K562 (cell line): ENCODE data around the gene RNU6-7. TPM values are rescaled to one million over a fixed set of nuclear protein-coding genes. Genes with fewer than 3 reads are reported as not detected.

ENCODE experiments used
- ATAC-seq: fragments of 200-7000 bp; cut with Tn5 transposase; 3 replicates; pipeline ENCODE4 v1.9.1; 2020; ENCODE audit warnings: moderate library complexity
- BruUV-seq: library from RNA; stranded (reverse); fragments of 400-500 nt; replicated peaks from 2 replicates; lab custom pipeline; 2021; lab: Mats Ljungman, UMichigan
- CTCF ChIA-PET: fragments of 300-600 bp; formaldehyde crosslinking; extraction: SDS; loops from one replicate; lab custom pipeline; 2021; ENCODE audit warnings: low intra/inter-chr PET ratio; lab: Yijun Ruan, JAX
- POLR2A ChIA-PET: fragments of 300-600, 350-650 bp; sonication (Branson Sonifier 250); formaldehyde crosslinking; extraction: SDS; loops from one replicate; lab custom pipeline; 2021; ENCODE audit warnings: antibody characterized with exemption, inconsistent platforms; lab: Yijun Ruan, JAX
- DNase-seq, 4 experiments: peaks; one replicate each; pipeline versions ENCODE4 v3.0.0 to v3.0.0-alpha.2; 2011 to 2018; ENCODE audit warnings: low spot score in 3 of 4, mixed read lengths in 3 of 4; ENCODE audit errors: extremely low read depth in 1 of 4
- FAIRE-seq: peaks from 2 replicates; lab custom pipeline; 2011; peaks lifted over from hg19 to GRCh38; lab: Jason Lieb, UNC
- H2AFZ ChIP-seq: 2 replicates; pipeline ENCODE4 v1.6.0; 2011; ENCODE audit warnings: low read depth, low read length, control low read depth, inconsistent platforms
- H3K27ac ChIP-seq: fragments of 200-600 bp; 3 replicates; pipeline ENCODE4 v1.8.0; 2011; ENCODE audit warnings: low read depth, mild to moderate bottlenecking, control low read depth, inconsistent platforms, low read length, moderate library complexity, mixed read lengths; ENCODE audit errors: extremely low read depth
- H3K27me3 ChIP-seq, 2 experiments: fragments of 300-600 bp in 1 of 2; 2 replicates in 1 of 2; 3 replicates in 1 of 2; pipeline versions ENCODE4 v1.6.0 to v1.8.0; 2011; ENCODE audit warnings: inconsistent platforms in 2 of 2, low read length in 2 of 2, mild to moderate bottlenecking in 1 of 2, mixed read lengths in 1 of 2, moderate library complexity in 1 of 2; ENCODE audit not compliant: control insufficient read depth in 2 of 2, insufficient read depth in 2 of 2
- H3K36me3 ChIP-seq: fragments of 300-600 bp; 3 replicates; pipeline ENCODE4 v1.8.0; 2011; ENCODE audit warnings: mild to moderate bottlenecking, low read length, inconsistent platforms; ENCODE audit not compliant: control insufficient read depth, insufficient read depth
- H3K4me1 ChIP-seq, 2 experiments: fragments of 200-600 bp in 1 of 2; replicated peaks in 1 of 2; 2 replicates in 1 of 2; 3 replicates in 1 of 2; pipeline versions ENCODE4 v1.5.1 to v1.8.0; 2011; ENCODE audit warnings: inconsistent platforms in 2 of 2, low read length in 2 of 2, mild to moderate bottlenecking in 1 of 2, mixed read lengths in 1 of 2, moderate library complexity in 1 of 2; ENCODE audit not compliant: control insufficient read depth in 2 of 2, insufficient read depth in 2 of 2
- H3K4me2 ChIP-seq: 2 replicates; pipeline ENCODE4 v1.6.1; 2011; ENCODE audit warnings: low read length, control low read depth, inconsistent platforms, mixed read lengths; ENCODE audit not compliant: insufficient read depth
- H3K4me3 ChIP-seq: fragments of 200-600 bp; sonication (generic), shearing (Covaris generic); 2 replicates; pipeline ENCODE4 v1.5.1; 2016; ENCODE audit warnings: control low read depth, inconsistent platforms
- H3K79me2 ChIP-seq: fragments of 200-600 bp; 3 replicates; pipeline ENCODE4 v1.8.0; 2011; ENCODE audit warnings: low read length, inconsistent platforms; ENCODE audit not compliant: control insufficient read depth, insufficient read depth
- H3K9ac ChIP-seq, 2 experiments: 2 replicates each; pipeline versions ENCODE4 v1.6.0 to v1.6.1; 2011; ENCODE audit warnings: low read depth in 2 of 2, low read length in 2 of 2, control low read depth in 1 of 2, inconsistent platforms in 1 of 2, mild to moderate bottlenecking in 1 of 2, mixed read lengths in 1 of 2; ENCODE audit not compliant: insufficient read depth in 1 of 2
- H3K9me1 ChIP-seq: one replicate; pipeline ENCODE4 v1.6.0; 2011; ENCODE audit warnings: inconsistent platforms, mild to moderate bottlenecking, low read length, moderate library complexity; ENCODE audit not compliant: control insufficient read depth, insufficient read depth
- H3K9me3 ChIP-seq: replicated peaks from 2 replicates; pipeline ENCODE4 v1.5.1; 2011; ENCODE audit warnings: low read depth, low read length, inconsistent platforms; ENCODE audit not compliant: control insufficient read depth, insufficient read depth
- H4K20me1 ChIP-seq: replicated peaks from 2 replicates; pipeline ENCODE4 v1.6.1; 2011; ENCODE audit warnings: low read length, inconsistent platforms, mixed read lengths; ENCODE audit not compliant: control insufficient read depth, insufficient read depth
- FOSL1 ChIP-seq: fragments of 200-800 bp; sonication (Bioruptor generic); conservative IDR thresholded peaks from 2 replicates; pipeline ENCODE4 v1.6.1; 2016; ENCODE audit warnings: missing genetic modification characterization, missing compliant biosample characterization
- JUND ChIP-seq, 2 experiments: IDR thresholded peaks; 2 replicates in 1 of 2; 3 replicates in 1 of 2; pipeline ENCODE4 v1.6.1; 2011; ENCODE audit warnings: borderline replicate concordance in 2 of 2, low read depth in 2 of 2, low read length in 2 of 2, improper control_type of control experiment in 1 of 2, missing biosample characterization in 1 of 2, missing genetic modification characterization in 1 of 2, missing genetic modification reagents in 1 of 2
- LCOR ChIP-seq: sonication (generic); formaldehyde crosslinking; IDR thresholded peaks from 2 replicates; pipeline ENCODE4 v1.8.0; 2022; ENCODE audit warnings: mild to moderate bottlenecking, missing genetic modification reagents
- ZNF512 ChIP-seq: IDR thresholded peaks from 2 replicates; pipeline ENCODE4 v1.6.1; 2016; ENCODE audit warnings: missing genetic modification characterization, missing compliant biosample characterization
- WGBS: fragments of 100-300 bp; shearing (Covaris generic); methylation state at CpG from one replicate; pipeline ENCODE4 v1.1.6; 2016; ENCODE audit warnings: low coverage, mixed read lengths; ENCODE audit not compliant: insufficient coverage; ENCODE audit errors: missing lambda C conversion rate; 5-methylcytosine and 5-hydroxymethylcytosine counted together
- in situ Hi-C: fragments of 300-500 bp; cut with MboI; formaldehyde crosslinking; loops from 4 replicates; pipeline ENCODE4 v1.15.0; 2018; ENCODE audit warnings: inconsistent platforms, mixed read lengths
- intact Hi-C: fragments of 100-400 bp; cut with micrococcal nuclease; formaldehyde crosslinking; loops from 2 replicates; pipeline ENCODE4 v1.14.2; 2022
- polyA plus RNA-seq, 8 experiments: library from polyadenylated mRNA; depleted of rRNA in 4 of 8; stranded (reverse) in 5 of 8; unstranded in 3 of 8; fragments of >200 nt; fragmentation: Nextera tagmentation in 2 of 8; fragmentation: Illumina TruSeq in 1 of 8; extraction: Ambion mirVana in 2 of 8; extraction: Trizol in 1 of 8; gene quantifications; 2 replicates each; pipeline versions ENCODE4 v1.2.1 to v1.2.3, GENCODE V29; 2011 to 2014; ENCODE audit warnings: inconsistent platforms in 1 of 8, missing spikeins in 1 of 8
- total RNA-seq, 7 experiments: library from RNA; depleted of rRNA in 6 of 7; stranded (reverse); fragments of >200 nt in 6 of 7; fragmentation: Illumina TruSeq in 2 of 7; extraction: Trizol in 2 of 7; gene quantifications; 2 replicates each; pipeline versions ENCODE4 v1.2.1 to v1.2.3, GENCODE V29; 2011 to 2021; ENCODE audit warnings: low replicate concordance in 1 of 7

The RNU6-7 gene
- total and polyA plus RNA-seq, 9 of the 15 experiments (the other 6 are each of a cell fraction or from before 2014, with no cell fraction given): not detected

GRCh38 chr14:32205984-32206383 is 4.1 kb downstream of the RNU6-7 start:
- Histone ChIP-seq H4K20me1 (no peaks in the 10 kb centered on the region), H2AFZ (0 out of 2 replicates have a peak overlapping the region, but pooled peaks have one; percentile 51), H3K9me3 (no peaks in the 10 kb centered on the region), H3K4me3 (no peak overlapping the region), H3K36me3 (no peaks in the 10 kb centered on the region), H3K9ac (no peak overlapping the region), H3K4me2 (peak overlapping the region; percentile 17; the same call in 1 of the 2 replicates), H3K9me1 (no peaks in the 10 kb centered on the region), H3K4me1 (peaks cover 3 to 8% of the 10 kb centered on the region in 2 experiments; a peak in 4 of 5 replicates), H3K27ac (no peak overlapping the region), H3K27me3 (no peaks in the 10 kb centered on the region), H3K79me2 (no peaks in the 10 kb centered on the region)
- no peak for ATAC-seq
- WGBS: 12% methylated on average over 4 of the region's 4 CpGs
- POLR2A ChIA-PET: interaction anchor here (0.6 kb wide), 1 partner anchor 412 kb away, joined by 3 read pairs; no protein-coding TSS in a partner anchor
- no TSS peak for BruUV-seq
- no peak for FAIRE-seq
- DNase-seq: no peak
- intact Hi-C loops (no loop called here), in situ Hi-C loops (no loop called here)
- CTCF ChIA-PET: no interaction called here
- TF ChIP-seq ZNF512: no peak
- no peak for TF ChIP-seq LCOR (CRISPR knock-in tag)
- TF ChIP-seq FOSL1 (tag): 0 out of 2 replicates have a peak, but pooled peaks have one; percentile 29
- TF ChIP-seq JUND (IDR thresholded peaks at IDR 0.05; ENCODE audit: borderline replicate concordance, low read depth, low read length): 0 out of 2 replicates have a peak, but pooled peaks have one; percentile 9
- 0 out of 3 replicates have a peak, but pooled peaks have one; percentile 19 for TF ChIP-seq JUND (tag; IDR thresholded peaks at IDR 0.05; ENCODE audit: borderline replicate concordance, low read depth, low read length)
